ENCODE measurements around the gene ZDHHC14. TPM values are rescaled to one million over a fixed set of nuclear protein-coding genes. Genes with fewer than 3 reads are reported as not detected.

The ZDHHC14 gene
- total and polyA plus RNA-seq, 2 of the 8 experiments (the other 6 are each of a cell fraction or from before 2014, with no cell fraction given) = 2.9 to 5.3 TPM

GRCh38 chr6:157410045-157410444, 29.1 kb downstream of the ZDHHC14 start (continued):
- TF ChIP-seq EP300 (IDR thresholded peaks at IDR 0.05; ENCODE audit: borderline replicate concordance in 1 of 2, low read depth in 2 of 2, low read length in 2 of 2) (no peak), POLR2A (IDR thresholded peaks at IDR 0.05; ENCODE audit: control extremely low read depth in 1 of 2, low read depth in 2 of 2, low read length in 2 of 2) (no peak), SAP30 (IDR thresholded peaks at IDR 0.05; ENCODE audit: insufficient read depth, insufficient replicate concordance, low read length) (no peak), E2F6 (IDR thresholded peaks at IDR 0.05) (no peak), CHD2 (IDR thresholded peaks at IDR 0.05; ENCODE audit: low read length) (no peak), CTCF (IDR thresholded peaks at IDR 0.05; ENCODE audit: control extremely low read depth in 1 of 3, insufficient read depth in 1 of 3, low read depth in 1 of 3, low read length in 3 of 3) (no peak), CEBPB (IDR thresholded peaks at IDR 0.05; ENCODE audit: low read depth, low read length) (no peak)
